NOMO-1 treated with dmso at 0.1 percent for 144 hours (cell line): Measurements from ENCODE around the gene ADD3.

Experiments
- DNase-seq: peaks from one replicate; lab custom pipeline; 2025; ENCODE audit not compliant: unreplicated experiment; lab: John Stamatoyannopoulos, UW

Gene ADD3

GRCh38 chr10:109998513-109998912, 9.3 kb upstream of the ADD3 start:
- DNase-seq: no peak

DNA sequence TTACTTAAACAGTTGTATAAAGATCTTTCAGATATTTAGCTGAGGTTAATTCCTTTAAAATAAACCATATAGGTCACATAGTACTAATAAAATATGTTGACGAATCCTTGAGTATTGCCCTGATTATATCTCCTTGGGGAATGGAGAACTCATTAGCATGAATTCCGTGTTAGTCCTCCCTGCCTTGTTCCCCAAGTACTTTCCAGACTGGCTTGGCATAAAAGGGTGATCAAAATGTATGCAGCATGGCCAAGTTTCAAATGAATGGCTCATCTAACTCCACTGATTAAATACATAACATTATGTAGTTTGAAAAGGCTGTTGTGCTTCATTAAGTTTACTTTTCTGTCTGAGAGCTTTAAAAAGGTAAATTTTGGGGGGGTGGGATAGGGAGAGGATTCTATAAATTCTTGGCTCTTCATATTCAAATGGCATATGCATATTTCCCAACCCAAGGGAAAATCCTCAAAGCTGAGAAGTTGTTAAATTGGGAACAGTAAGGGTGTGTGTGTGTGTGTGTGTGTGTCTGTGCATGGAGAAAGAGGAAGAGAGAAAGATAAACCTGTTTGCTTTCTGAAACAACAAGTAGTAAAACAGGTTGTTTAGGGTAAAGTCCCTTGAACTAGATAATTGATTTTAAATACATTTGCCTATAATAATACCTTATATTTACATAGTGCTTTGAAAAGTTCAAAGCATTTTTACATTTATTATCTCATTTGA, 4.8 kb upstream of the ADD3 start:
- DNase-seq: no peak

DNA sequence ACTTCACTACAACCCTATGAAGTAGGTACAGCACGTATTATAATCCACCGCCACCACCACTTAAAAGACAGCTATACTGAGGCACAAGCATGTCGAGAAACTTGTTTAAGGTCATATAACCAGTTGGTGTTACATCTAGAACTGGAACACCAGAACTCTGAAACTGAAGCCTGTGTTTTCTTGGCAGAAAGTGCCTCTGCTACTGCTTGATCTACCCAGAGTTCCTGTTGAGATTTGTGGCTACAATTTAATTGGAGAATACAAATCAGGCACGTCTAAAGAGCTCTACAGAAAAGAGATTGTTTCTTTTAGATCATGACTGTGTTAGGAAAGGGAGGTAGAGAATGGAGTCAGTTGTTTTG, 4.3 kb upstream of the ADD3 start:
- no peak for DNase-seq

DNA sequence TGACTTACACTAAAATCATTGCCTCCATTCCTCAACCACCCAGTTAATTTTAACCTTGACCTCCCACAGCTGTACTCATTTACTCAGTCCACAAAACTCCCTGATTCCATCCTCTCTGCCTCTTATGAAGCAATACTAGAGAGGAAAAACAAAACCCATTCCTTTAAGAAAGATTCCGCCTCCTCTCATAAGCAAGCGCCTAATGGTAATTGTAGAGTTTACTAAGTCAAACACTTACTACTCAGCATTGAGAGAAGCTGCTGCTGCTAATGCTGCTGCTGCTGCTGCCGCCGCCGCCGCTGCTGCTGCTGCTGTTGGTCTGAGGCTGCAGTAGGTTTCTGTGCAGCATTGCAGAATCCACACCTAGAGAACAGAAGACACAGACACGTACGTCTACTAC, 2.1 kb upstream of the ADD3 start:
- no peak for DNase-seq

DNA sequence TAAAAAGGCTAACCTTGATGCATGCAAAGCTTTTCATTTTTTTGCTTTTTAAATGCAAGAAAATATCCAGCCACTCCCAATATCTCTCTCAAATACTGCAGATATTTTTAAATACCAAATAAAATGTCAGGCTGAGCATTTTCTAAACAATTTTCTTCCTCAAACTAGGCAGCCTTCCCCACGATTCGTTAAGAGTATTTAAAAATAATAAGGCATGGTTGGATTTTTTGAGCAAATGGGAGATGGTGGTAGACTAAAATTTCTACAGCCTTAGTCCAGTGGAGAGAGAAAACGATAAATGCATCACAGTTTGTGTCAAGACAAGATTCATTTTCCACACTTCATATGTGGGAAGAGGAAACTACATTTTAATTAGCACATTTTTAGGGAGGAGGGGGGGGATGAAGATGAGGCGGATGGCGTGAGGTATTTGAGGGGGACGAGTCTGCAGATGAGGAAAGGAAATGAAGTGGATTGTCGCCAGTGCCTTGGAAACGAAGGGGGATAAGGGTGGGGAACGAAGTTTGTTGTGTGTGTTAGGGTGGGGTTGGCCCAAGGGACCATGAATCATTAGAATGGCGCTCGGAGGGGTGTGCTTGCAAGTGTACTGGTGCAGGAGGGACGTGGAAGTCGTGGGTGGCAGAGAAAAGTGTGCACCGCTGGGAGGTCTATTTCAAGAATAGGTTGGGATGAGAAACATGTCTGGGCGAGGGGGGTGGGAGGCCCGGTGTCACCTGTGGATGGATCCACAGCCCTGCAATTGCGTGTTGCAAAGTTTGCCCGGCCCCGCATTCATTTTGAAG, 1.2 kb upstream of the ADD3 start:
- DNase-seq: no peak

DNA sequence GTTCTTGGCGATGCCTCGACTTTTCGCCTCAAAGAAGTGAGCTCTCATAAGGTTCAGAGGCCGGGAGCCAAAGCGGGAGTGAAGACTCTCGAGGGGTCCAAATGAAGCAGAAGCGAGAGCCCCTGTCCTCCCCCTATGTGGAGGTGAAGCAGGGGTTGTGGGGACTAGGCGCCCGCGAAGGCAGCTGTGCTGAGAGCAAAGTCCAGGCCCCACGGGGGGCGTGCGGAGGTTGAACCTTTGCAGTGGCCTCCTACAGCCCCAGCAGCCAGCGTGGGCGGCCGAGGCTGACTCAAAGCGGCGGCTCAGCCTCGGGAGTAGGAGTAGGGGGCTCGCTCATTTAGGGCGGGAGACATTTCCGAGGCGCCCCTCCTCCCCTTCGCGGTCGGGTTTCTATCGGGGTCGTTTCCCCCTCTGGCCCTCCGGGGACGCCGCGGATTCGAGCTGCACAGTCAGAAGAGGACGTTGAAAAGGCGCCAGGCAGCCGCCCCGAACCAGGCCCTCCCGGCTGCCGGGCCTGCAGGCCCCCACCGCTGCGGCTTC, 553 bp upstream of the ADD3 start:
- no peak for DNase-seq

DNA sequence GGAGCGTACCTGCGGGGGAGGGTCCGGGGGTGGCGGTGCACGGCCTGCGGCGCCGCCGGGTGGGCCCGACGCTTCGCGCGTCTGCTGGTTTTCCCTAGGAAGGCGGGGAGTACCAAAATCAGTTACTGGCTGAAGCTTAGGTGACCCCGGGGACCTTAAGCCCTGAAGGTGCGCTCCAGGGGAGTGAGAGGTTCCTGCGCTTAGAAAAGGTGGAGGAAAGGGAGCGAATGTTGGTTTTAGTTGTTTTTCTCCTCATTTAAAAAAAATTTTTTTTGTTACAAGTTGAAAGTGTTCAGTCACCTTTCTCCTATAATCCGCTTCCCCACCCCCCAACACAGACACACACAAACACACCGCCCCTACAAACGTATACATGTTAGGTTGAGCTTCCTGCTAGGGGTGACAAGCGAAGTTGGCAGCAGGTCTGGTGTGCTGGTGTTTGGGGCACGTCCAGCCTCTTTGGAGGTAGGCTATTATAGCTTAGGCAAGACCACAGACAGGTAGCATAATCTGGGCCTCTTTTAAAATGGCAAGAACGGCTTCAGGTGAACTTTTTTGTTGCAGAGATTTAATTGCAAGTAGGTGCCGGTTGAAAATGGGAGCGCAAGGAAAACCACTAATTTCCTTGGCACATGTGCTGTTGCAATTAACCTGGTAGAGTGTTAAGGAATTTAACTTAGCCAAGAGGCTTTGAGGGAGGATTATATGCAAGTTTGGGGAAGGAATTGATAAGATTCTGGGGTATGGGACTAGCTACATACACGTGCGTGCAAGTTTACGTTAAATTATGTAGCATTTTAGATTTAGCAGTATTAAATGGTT, 945 bp downstream of the ADD3 start:
- DNase-seq: peak; percentile 50

DNA sequence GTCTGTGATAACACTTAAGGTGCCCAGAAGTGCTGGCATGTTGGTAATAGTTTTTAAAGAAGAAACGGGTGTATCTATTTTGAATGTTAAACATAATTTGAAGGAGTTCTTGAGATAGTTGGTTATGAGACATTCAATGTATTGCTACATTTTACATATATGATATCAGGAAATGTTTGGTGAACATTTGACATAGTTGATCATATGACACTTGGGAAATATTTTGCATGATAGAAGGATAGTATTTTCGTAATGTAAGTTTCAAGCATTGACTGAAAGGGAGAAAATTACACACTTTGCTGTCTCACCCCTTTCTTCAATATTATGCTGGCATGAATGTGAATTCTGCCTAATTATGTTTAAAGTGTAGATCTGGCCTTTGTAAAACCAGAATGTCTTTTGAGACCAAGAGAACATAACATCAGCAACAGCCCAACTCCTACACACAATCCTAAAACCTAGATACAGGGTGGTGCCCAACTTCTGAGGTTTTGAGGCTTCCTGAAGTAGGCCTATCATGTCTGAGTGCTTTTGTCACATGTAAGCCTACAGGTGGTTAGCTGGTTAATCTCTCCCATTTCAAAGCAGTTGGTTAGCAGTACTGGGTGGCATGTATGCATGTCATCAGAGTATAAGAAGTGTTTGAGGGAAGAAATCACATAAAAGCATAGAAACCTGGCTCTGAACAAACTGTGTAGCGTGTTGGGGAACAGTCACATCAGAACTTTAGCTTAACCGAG, 2.1 kb downstream of the ADD3 start:
- DNase-seq: no peak

GRCh38 chr10:110010486-110011378, 2.9 kb downstream of the ADD3 start:
- no peak for DNase-seq

- DNase-seq: no peak
Observed at GRCh38 chr10:110011681-110012080, 3.9 kb downstream of the ADD3 start.

- no peak for DNase-seq
Observed at GRCh38 chr10:110013630-110014293, 6.0 kb downstream of the ADD3 start.

GRCh38 chr10:110016039-110016438, 8.3 kb downstream of the ADD3 start:
- no peak for DNase-seq

- DNase-seq: no peak
Observed at GRCh38 chr10:110017052-110017451, 9.3 kb downstream of the ADD3 start.

DNA sequence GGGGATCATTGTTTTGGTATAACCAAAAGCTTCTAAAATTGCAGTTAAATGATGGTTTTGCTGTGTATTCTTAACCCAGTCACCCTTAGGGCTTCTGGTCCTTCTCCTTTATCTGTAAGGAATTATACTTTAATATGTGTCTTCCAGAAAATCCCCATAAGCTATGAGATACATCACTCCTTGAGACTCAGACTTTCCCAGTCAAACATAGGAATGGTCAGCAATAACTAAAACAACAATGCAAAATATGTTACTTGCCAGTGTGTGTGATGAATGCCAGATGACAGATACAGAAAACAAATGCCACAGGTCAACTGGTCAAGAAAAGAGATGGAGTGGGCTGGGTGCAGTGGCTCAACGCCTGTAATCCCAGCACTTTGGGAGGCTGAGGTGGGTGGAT, 10.1 kb downstream of the ADD3 start:
- DNase-seq: no peak

GRCh38 chr10:110020265-110020664, 12.5 kb downstream of the ADD3 start:
- DNase-seq: no peak

- DNase-seq: no peak
Observed at GRCh38 chr10:110022716-110023504, 15.1 kb downstream of the ADD3 start.

DNA sequence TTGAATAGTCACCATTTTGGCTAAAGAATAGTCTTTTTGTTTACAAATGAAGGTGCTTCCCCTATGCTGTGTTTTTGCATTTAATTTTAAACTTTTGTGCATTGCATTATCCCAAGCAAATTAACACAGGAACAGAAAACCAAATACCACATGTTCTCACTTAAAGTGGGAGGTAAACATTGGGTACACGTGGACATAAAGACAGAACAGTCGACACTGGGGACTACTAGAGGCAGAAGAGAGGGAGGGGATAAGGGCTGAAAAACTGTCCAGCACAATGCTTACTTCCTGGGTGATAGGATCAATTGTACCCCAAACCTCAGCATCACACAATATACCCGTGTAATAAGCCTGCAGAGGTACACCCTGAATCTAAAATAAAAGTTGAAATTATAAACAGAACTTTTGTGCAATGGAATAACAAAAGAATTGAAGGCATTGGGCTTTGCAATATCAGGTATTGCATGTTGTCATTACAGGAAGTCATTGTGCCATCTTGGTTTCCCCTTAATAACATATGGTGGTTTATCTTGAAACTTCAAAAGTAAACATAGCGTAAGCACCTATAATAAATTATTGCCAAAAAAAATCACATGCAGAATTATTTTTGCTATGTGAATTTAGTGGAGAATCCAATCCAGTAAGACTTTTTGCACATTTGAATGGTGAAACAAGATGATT, 16.1 kb downstream of the ADD3 start:
- no peak for DNase-seq

GRCh38 chr10:110029450-110029849, 21.7 kb downstream of the ADD3 start:
- no peak for DNase-seq
